Peyer's patch (tissue), 4 donors: ENCODE data around the gene ADCY2.
"Not testable (repeated sequence)": the region's sequence is repeated elsewhere in the genome, so short reads cannot be mapped to it uniquely, and the experiment has no call there.

Experiments
- POLR2A ChIP-seq, 2 donors: fragments of 450-650 bp; IDR thresholded peaks; one replicate each; pipeline ENCODE4 v1.5.1; 2017; ENCODE audit warnings: antibody characterized with exemption in 2 of 2, mild to moderate bottlenecking in 2 of 2, moderate library complexity in 2 of 2
- TF ChIP-seq, protein P1 (sequence below), 6 experiments: fragments of 450-650 bp in 4 of 6; fragments of 200-600 bp in 2 of 6; sonication (generic) in 1 of 6; IDR thresholded peaks; one replicate each; pipeline ENCODE4 v1.5.1; 2017 to 2019; ENCODE audit warnings: antibody characterized with exemption in 6 of 6, mild to moderate bottlenecking in 3 of 6, moderate library complexity in 1 of 6

DNA sequence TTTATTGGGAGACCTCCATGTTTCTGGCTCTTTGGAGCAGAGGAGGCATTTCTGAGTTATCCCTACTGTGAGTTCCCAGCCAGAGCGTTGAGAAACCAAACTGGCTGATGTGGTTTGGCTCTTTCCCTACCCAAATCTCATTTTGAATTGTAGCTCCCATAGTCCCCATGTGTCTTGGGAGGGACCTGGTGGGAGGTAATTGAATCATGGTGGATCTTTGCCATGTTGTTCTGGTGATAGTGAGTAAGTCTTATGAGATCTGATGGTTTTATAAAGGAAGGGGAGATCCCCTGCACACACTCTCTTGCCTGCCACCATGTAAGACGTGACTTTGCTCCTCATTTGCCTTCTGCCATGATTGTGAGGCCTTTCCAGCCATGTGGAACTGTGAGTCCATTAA lies 27.3 kb downstream of the ADCY2 start:
- TF ChIP-seq, protein P1, sequence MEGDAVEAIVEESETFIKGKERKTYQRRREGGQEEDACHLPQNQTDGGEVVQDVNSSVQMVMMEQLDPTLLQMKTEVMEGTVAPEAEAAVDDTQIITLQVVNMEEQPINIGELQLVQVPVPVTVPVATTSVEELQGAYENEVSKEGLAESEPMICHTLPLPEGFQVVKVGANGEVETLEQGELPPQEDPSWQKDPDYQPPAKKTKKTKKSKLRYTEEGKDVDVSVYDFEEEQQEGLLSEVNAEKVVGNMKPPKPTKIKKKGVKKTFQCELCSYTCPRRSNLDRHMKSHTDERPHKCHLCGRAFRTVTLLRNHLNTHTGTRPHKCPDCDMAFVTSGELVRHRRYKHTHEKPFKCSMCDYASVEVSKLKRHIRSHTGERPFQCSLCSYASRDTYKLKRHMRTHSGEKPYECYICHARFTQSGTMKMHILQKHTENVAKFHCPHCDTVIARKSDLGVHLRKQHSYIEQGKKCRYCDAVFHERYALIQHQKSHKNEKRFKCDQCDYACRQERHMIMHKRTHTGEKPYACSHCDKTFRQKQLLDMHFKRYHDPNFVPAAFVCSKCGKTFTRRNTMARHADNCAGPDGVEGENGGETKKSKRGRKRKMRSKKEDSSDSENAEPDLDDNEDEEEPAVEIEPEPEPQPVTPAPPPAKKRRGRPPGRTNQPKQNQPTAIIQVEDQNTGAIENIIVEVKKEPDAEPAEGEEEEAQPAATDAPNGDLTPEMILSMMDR (IDR thresholded peaks at IDR 0.05) = not testable (repeated sequence)
- not testable (repeated sequence) for TF ChIP-seq POLR2A (IDR thresholded peaks at IDR 0.05)
